Stimulated activated CD8-positive, alpha-beta memory T cell treated with anti-CD3 and anti-CD28 coated beads, Interleukin-4, amount 100 ng/mL, for 48 hours (primary cell): ENCODE results near the gene GSE1.
A peak's percentile ranks its signal among the peaks of the same experiment; 100 is the strongest.

Experiments used
- DNase-seq: peaks from one replicate; pipeline ENCODE4 v3.0.0-alpha.2; 2020

The GSE1 gene

GRCh38 chr16:85636234-85636812, 23.2 kb downstream of the GSE1 start:
- DNase-seq = no peak

- no peak for DNase-seq
Observed at GRCh38 chr16:85637061-85637807, 24.1 kb downstream of the GSE1 start.

DNA sequence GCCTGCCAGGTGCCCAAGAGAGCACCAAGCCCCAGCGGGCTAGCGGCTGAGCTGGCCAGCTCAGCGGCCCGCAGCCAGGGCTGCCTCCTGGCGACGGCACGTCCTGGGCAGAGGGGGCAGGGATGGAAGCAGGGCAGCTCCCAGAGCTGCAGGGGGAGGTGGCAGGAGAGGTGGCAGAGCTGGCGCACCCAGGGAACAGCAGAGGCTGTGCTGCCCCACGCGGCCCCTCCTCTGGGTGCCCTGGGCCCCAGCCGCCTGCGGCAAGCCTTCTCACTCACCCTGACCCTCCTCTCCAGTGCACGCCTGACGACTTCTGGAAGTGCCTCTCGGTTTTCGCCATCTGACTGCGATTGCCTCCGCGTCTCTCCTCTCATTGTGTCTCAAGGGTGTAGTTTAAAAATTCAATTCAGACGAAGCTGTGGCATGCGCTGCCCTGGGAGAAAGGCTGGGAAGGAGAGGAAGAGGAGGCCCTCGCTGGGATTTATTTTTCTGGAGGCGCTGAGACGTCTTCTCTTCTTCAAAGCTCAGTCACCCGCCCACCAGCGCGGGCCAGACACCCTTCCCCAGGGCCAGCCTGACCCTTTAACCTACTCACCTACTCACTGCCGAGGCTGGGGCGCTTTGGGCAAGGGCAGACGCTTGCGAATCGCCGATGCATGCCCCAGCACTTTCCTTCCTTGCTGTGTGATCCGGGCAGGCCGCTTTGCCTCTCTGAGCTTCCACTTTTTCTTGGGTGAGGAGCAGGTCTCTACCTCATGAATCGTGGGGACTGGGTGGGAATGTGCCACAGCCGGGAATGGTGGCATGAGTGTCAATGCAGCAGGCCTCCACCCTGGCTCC, 24.9 kb downstream of the GSE1 start:
- no peak for DNase-seq

DNA sequence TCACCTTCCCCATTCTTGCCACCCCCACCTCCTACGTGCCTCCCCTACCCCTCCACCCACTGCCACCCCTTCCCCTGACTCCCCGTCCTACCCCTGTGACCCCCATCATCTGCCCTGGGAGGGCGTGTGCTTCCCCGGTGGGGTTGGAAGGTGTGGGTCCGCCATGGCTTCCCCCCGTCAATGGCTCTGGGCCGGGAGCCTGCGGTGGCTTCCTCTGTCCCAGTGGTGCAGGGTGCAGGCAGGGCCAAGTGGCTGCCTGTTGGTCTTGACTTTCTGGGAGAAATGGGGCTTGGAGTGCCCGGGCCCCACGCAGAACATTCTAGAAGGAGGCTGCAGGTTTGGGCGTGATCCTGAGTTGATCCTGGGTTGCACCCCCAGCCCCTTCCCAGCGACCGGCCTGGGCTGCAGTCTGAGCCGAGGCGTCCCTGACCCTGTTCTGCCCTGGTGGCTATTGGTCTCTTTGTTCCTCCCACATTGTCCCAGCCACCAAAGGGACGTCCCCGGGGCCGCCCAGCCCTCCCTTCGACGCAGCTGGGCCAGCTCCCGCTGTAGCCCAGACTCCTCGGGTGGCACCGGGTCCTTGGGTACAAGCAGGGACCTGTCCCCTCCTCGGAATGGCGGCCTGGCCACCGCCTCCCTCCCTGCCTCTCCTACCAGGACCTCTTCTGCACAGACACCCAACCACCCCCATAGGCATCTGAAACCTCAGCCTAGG, 25.7 kb downstream of the GSE1 start:
- DNase-seq = no peak

GRCh38 chr16:85639529-85640253, 26.6 kb downstream of the GSE1 start:
- no peak for DNase-seq

- no peak for DNase-seq
Observed at GRCh38 chr16:85640254-85640558, 27.1 kb downstream of the GSE1 start.

GRCh38 chr16:85640585-85640984, 27.5 kb downstream of the GSE1 start:
- no peak for DNase-seq

- DNase-seq = no peak
Observed at GRCh38 chr16:85641305-85641704, 28.2 kb downstream of the GSE1 start.

GRCh38 chr16:85641776-85642176, 28.7 kb downstream of the GSE1 start:
- no peak for DNase-seq

DNA sequence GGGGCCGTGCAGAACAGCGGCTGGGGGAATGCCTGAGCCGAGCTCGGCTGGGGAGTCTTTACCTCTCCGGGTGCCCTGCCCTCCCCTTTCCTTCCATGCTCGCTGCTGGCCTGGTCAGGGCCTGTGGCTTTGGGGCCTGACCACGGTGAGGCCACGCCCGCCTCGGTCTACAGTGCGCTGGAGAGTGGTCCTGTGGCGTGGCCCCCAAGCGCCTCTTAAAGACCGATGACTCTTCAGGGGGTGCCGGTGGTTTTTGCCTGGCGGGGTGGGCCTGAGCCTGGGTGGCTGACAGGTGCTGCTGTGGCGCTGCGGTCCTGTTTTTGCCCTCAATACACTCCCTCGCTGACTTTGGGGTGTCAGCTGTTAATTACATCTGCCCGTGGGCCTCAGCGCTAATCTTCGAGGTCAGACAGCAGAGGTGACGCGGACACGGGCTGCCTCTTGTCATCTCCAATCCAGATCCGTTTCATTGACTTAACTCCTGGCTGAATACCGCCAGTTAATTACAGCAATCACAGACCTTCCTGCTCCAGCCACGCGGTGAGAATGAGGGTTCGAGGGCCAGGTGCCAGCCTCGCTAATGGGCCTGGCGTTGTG, 29.7 kb downstream of the GSE1 start:
- no peak for DNase-seq

DNA sequence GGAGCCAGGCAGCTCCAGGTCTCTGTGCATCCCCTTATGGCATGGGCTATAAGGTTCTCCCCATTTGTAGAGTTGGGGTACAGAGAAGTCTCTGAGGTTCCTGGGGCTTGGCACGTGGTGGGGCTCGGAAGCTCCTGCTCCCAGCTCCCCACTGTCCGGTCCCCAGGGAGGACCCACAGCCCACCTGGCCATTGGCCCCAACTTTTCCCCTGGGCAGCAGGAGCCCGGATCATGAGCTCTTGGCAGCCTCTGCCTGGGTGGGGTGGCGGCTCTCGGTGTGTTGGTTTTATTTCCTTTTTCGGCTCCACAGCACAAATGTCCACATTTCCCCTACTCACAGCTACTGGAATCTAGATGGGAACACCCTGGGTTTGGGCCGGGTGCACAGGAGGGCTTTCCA, 30.5 kb downstream of the GSE1 start:
- no peak for DNase-seq

- DNase-seq = no peak
Observed at GRCh38 chr16:85644093-85644712, 31.1 kb downstream of the GSE1 start.

DNA sequence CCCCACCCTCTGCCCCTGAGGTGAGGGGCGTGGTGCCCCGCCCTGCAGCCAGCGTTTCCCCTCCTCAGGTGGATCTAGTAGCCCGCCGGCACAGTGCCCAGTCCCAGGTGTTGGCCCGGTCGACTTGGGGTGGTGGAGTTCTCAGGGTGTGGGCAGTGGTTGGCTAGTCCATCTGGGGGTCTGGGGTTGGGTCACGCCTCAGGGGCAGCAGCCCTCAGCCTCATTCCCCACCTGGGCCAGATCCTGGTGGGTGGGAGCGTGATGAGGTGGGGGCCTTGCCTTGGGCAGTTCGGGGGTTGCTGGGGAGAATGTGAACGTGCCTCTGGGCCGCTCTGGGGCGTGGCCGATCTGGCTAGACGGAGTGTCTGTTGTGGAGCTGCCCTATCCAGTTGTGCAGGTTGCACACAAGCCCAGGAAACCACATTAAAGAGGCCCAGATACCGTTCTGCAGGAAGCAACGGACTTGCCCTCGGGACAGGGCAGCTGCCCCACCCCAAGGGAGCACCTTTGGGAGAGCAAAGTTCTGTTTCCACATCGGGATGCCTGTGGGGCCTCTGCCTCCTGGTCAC, 32.0 kb downstream of the GSE1 start:
- no peak for DNase-seq

GRCh38 chr16:85646358-85646907, 33.3 kb downstream of the GSE1 start:
- no peak for DNase-seq

DNA sequence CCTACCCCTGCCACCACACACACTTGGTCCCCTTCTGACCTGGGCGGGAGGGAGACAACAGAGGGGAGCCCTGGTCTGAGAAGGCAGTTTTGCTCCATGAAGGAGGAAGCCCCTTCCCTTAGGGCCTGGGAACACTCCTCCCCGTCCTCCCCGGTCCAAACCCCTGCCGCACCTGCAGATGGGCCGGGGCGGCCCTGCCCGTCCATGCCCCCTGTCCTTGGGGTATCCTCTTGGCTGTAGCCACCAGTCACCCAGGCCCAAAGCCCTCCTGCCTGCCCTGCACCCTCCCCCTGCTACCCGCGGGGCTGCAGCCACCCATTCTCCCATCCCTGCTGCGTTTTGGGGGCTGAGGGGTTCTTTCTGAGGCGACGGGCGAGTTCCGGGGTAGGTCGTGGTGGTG, 33.9 kb downstream of the GSE1 start:
- DNase-seq = no peak

DNA sequence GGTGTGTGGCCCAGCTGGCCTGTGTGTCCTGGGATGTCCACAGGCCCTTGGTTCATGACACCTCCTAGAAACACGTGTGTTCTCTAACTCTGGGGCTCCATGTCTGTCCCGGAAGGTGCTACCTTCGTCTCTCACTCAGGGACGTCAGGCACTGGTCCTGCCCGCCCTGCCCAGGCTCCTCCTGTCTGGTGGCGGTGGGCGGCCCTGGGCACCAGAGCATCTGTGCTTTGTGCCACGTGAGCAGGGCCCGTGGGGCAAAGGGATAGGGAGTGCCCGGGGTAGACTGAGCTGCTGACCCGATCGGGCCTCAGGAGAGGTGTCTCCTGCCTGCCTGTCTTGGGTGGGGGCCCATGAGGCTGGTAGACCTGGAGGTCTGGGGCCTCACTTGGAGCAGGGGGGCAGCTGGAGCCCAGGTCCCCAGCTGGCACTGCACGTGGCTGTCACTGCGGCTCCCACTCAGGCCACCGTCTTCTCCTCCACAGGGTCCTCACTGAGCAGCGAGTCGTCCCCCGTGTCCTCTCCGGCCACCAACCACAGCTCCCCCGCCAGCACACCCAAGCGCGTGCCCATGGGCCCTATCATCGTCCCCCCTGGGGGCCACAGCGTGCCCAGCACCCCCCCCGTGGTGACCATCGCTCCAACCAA, 35.1 kb downstream of the GSE1 start:
- no peak for DNase-seq

DNA sequence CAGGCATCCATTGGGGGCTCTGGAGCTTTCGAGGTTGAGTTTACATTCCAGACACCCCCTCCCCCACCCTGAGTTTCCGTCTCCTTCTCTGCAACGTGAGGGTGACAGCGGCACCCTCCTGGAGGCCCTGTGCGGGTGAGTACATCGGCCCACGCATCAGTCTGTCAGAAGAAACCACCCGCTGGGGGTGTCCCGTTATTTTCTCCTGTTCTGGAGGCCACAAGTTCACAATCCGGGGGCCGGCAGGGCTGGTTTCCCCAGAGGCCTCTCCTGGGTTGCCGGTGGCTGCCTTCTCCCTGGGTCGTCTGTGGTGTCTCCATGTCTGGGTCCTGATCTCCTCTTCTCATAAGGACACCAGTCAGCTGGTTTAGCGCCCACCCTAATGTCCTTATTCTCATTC, 35.7 kb downstream of the GSE1 start:
- DNase-seq = peak; percentile 34

- DNase-seq = no peak
Observed at GRCh38 chr16:85649411-85650134, 36.5 kb downstream of the GSE1 start.

GRCh38 chr16:85650135-85650843, 37.2 kb downstream of the GSE1 start:
- DNase-seq = no peak
